Measurements from ENCODE around the gene ADORA2B. TPM values are rescaled to one million over a fixed set of nuclear protein-coding genes. Genes with fewer than 3 reads are reported as not detected.

The ADORA2B gene
- total RNA-seq, 1 donor from 2014 or later: 0.48 TPM

DNA sequence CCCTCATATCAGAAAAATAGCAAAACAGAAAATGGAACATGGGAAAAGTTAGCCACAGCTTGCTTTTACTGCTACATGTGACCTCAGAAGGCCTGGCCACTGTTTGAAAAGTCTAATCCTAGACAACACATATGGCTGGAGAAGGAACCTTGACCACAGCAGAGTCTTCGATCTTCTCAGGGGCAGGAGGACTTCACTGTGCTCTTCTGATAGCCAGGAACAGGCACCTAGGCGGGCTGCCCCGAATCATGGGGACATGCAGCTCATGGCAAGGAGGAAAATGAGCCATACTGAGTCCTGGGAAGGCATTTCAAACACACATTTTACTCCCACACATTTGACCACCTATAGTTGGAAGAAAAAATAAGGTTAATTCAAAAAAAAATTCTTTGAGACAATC, 31.1 kb upstream of the ADORA2B start:
- Mint-ChIP-seq H3K36me3 (ENCODE audit: insufficient read depth) (no peaks in the 10 kb centered on the region), H3K4me1 (ENCODE audit: low read depth) (no peaks in the 10 kb centered on the region), H3K27ac (no peak overlapping the region), H3K4me3 (ENCODE audit: low read depth) (no peak overlapping the region), H3K27me3 (peaks cover 9% of the 10 kb centered on the region), H3K9me3 (ENCODE audit: low read depth) (no peaks in the 10 kb centered on the region)
- DNase-seq (ENCODE audit: low spot score, unreplicated experiment): no peak
- TF ChIP-seq, protein P1, sequence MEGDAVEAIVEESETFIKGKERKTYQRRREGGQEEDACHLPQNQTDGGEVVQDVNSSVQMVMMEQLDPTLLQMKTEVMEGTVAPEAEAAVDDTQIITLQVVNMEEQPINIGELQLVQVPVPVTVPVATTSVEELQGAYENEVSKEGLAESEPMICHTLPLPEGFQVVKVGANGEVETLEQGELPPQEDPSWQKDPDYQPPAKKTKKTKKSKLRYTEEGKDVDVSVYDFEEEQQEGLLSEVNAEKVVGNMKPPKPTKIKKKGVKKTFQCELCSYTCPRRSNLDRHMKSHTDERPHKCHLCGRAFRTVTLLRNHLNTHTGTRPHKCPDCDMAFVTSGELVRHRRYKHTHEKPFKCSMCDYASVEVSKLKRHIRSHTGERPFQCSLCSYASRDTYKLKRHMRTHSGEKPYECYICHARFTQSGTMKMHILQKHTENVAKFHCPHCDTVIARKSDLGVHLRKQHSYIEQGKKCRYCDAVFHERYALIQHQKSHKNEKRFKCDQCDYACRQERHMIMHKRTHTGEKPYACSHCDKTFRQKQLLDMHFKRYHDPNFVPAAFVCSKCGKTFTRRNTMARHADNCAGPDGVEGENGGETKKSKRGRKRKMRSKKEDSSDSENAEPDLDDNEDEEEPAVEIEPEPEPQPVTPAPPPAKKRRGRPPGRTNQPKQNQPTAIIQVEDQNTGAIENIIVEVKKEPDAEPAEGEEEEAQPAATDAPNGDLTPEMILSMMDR (IDR thresholded peaks at IDR 0.05; ENCODE audit: unreplicated experiment): no peak

GRCh38 chr17:15914400-15915170, 30.3 kb upstream of the ADORA2B start:
- H3K4me3 Mint-ChIP-seq (ENCODE audit: low read depth): no peak overlapping the region
- no peaks in the 10 kb centered on the region for H3K36me3 Mint-ChIP-seq (ENCODE audit: insufficient read depth)
- peaks cover 9% of the 10 kb centered on the region for H3K27me3 Mint-ChIP-seq
- no peaks in the 10 kb centered on the region for H3K4me1 Mint-ChIP-seq (ENCODE audit: low read depth)
- DNase-seq (ENCODE audit: low spot score, unreplicated experiment): no peak
- H3K9me3 Mint-ChIP-seq (ENCODE audit: low read depth): no peaks in the 10 kb centered on the region
- no peak overlapping the region for H3K27ac Mint-ChIP-seq
- TF ChIP-seq, protein P1 (IDR thresholded peaks at IDR 0.05; ENCODE audit: unreplicated experiment): no peak

DNA sequence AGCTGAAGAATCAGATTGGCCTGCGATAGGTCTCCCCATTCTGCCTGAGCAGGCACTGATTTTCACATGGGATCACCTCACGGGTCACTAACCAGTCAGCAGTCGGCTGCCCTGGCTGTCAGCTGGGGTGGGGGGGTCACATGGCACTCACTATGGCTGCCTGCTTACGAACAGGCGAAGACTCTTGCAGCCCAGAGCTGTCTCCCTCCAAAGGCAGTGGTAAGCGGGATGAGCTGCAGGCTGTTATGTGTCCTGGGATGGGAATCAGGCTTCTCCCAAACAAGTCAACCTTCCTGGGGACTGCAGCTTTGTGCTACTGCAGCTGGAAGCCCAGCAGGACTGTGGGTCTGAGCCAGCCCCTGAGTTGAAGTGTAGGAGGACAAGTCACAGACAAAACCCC, 29.0 kb upstream of the ADORA2B start:
- TF ChIP-seq, protein P1 (IDR thresholded peaks at IDR 0.05; ENCODE audit: unreplicated experiment): no peak
- H3K27ac Mint-ChIP-seq: no peak overlapping the region

GRCh38 chr17:15917021-15917437, 27.9 kb upstream of the ADORA2B start:
- Mint-ChIP-seq H3K9me3 (ENCODE audit: low read depth) (no peaks in the 10 kb centered on the region), H3K27ac (no peak overlapping the region)

More for the DNA sequence above, 29.0 kb upstream of the ADORA2B start:
- no peaks in the 10 kb centered on the region for H3K9me3 Mint-ChIP-seq (ENCODE audit: low read depth)
- H3K27me3 Mint-ChIP-seq: peaks cover 9% of the 10 kb centered on the region
- H3K36me3 Mint-ChIP-seq (ENCODE audit: insufficient read depth): no peaks in the 10 kb centered on the region
- DNase-seq (ENCODE audit: low spot score, unreplicated experiment): no peak
- H3K4me1 Mint-ChIP-seq (ENCODE audit: low read depth): no peaks in the 10 kb centered on the region
- no peak overlapping the region for H3K4me3 Mint-ChIP-seq (ENCODE audit: low read depth)

GRCh38 chr17:15917438-15918027, 27.4 kb upstream of the ADORA2B start:
- TF ChIP-seq, protein P1 (IDR thresholded peaks at IDR 0.05; ENCODE audit: unreplicated experiment): no peak
- peaks cover 9% of the 10 kb centered on the region for H3K27me3 Mint-ChIP-seq
- H3K4me1 Mint-ChIP-seq (ENCODE audit: low read depth): no peaks in the 10 kb centered on the region
- no peaks in the 10 kb centered on the region for H3K36me3 Mint-ChIP-seq (ENCODE audit: insufficient read depth)
- no peak for DNase-seq (ENCODE audit: low spot score, unreplicated experiment)
- H3K9me3 Mint-ChIP-seq (ENCODE audit: low read depth): no peaks in the 10 kb centered on the region
- no peak overlapping the region for H3K27ac Mint-ChIP-seq
- H3K4me3 Mint-ChIP-seq (ENCODE audit: low read depth): no peak overlapping the region

More at GRCh38 chr17:15917021-15917437, 27.9 kb upstream of the ADORA2B start:
- TF ChIP-seq, protein P1 (IDR thresholded peaks at IDR 0.05; ENCODE audit: unreplicated experiment): no peak
- H3K36me3 Mint-ChIP-seq (ENCODE audit: insufficient read depth): no peaks in the 10 kb centered on the region
- H3K4me1 Mint-ChIP-seq (ENCODE audit: low read depth): no peaks in the 10 kb centered on the region
- H3K4me3 Mint-ChIP-seq (ENCODE audit: low read depth): no peak overlapping the region
- DNase-seq (ENCODE audit: low spot score, unreplicated experiment): no peak
- H3K27me3 Mint-ChIP-seq: peaks cover 9% of the 10 kb centered on the region
